Measurements from ENCODE around the gene TIMM13. TPM values are rescaled to one million over a fixed set of nuclear protein-coding genes. Genes with fewer than 3 reads are reported as not detected.
"Not testable (repeated sequence)": the region's sequence is repeated elsewhere in the genome, so short reads cannot be mapped to it uniquely, and the experiment has no call there.

Gene TIMM13
- total and polyA plus RNA-seq, 10 donors = 21.1 to 87.5 (median 44.6) TPM

DNA sequence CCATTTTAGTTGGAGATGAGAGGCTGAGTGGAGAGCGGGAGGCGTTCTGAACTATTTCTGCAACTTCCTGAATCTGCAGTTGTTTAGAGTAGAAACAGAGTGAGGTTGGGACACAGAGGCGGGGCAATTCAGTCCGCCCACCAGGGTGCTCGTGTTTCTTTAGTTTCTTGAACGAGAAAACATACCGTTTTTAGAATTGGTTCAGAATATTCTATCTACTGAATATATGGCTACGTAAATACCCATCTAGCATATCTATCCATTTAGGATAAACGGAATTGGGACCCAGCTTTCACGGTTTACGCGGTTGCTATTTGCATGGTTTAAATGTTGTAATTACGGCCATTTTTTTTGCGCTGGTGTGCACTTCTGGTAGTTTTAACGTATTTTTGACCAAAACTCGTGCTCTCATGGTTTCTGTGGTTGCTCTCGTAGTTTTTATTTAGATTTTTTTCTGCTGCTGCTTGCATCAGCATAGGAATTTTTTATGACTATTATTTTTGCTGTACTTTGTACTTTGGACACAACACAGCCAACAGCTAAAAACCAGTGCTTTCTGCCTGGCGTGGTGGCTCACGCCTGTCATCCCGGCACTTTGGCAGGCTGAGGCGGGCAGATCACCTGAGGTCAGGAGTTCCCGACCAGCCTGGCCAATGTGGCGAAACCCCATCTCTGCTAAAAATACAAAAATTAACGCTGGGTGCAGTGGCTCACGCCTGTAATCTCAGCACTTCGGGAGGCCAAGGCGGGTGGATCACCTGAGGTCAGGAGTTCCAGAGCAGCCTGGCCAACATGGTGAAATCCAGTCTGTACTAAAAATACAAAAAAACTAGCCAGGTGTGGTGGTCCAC is 32.7 kb downstream of the TIMM13 start:
- Histone ChIP-seq H3K4me1 (peaks cover 0 to 36% (median 15%) of the 10 kb centered on the region in 6 donors), H3K27me3 (replicated peaks in 1 of 7) (no peaks in the 10 kb centered on the region), H3K4me3 (peak overlapping the region in 4 of 8 donors; percentile 1 to 54 (median 16)), H3K36me3 (no peaks in the 10 kb centered on the region), H3K27ac (peak overlapping the region in 5 of 8 donors; percentile 25 to 79 (median 63)), H3K9me3 (peaks cover 0 to 3% (median 0%) of the 10 kb centered on the region in 8 donors)
- intact Hi-C loops (cut with DNase I; ENCODE audit: low total_unique reads) = loop anchor here (5.0 kb wide), 1 partner anchor 157 kb away; the partner anchor contains the start of genes PLEKHJ1 and SF3A2
- 31 to 49% (median 41%) methylated on average over 26 to 27 of the region's 27 CpGs for WGBS, 5 donors
- no peak for TF ChIP-seq POLR2AphosphoS5 (IDR thresholded peaks at IDR 0.05)
- TF ChIP-seq POLR2A (IDR thresholded peaks at IDR 0.05) = no peak
- TF ChIP-seq, protein P1, sequence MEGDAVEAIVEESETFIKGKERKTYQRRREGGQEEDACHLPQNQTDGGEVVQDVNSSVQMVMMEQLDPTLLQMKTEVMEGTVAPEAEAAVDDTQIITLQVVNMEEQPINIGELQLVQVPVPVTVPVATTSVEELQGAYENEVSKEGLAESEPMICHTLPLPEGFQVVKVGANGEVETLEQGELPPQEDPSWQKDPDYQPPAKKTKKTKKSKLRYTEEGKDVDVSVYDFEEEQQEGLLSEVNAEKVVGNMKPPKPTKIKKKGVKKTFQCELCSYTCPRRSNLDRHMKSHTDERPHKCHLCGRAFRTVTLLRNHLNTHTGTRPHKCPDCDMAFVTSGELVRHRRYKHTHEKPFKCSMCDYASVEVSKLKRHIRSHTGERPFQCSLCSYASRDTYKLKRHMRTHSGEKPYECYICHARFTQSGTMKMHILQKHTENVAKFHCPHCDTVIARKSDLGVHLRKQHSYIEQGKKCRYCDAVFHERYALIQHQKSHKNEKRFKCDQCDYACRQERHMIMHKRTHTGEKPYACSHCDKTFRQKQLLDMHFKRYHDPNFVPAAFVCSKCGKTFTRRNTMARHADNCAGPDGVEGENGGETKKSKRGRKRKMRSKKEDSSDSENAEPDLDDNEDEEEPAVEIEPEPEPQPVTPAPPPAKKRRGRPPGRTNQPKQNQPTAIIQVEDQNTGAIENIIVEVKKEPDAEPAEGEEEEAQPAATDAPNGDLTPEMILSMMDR (IDR thresholded peaks at IDR 0.05 in 8 of 11, conservative IDR thresholded peaks at IDR 0.05 in 3 of 11) = no peak
- DNase-seq = no peak

DNA sequence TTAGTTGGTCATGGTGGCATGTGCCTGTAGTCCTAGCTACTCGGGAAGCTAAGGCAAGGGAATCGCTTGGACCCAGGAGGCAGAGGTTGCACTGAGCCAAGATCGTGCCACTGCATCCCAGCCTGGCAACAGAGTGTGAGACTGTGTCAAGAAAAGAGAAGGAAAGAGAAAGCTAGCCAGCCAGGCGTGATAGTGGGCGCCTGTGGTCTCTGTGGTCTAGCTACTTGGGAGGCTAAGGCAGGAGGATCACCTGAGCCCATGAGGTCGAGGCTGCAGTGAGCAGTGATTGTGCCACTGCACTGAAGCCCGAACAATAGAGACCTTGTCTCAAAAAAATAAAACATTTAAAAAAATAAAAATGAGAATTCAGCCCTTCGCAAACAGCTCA is 33.3 kb downstream of the TIMM13 start:
- WGBS, 5 donors = 33 to 58% (median 42%) methylated on average over 8 of the region's 8 CpGs
- no peaks in the 10 kb centered on the region for H3K27me3 ChIP-seq (replicated peaks in 1 of 7)
- intact Hi-C loops (cut with DNase I; ENCODE audit: low total_unique reads) = loop anchor here (5.0 kb wide), 1 partner anchor 157 kb away; the partner anchor contains the start of genes PLEKHJ1 and SF3A2
- no peak for DNase-seq
- TF ChIP-seq POLR2A (IDR thresholded peaks at IDR 0.05) = no peak
- peak overlapping the region in 4 of 8 donors; percentile 1 to 54 (median 16) for H3K4me3 ChIP-seq
- H3K27ac ChIP-seq = peak overlapping the region in 5 of 8 donors; percentile 25 to 79 (median 63)
- peaks cover 0 to 3% (median 0%) of the 10 kb centered on the region in 8 donors for H3K9me3 ChIP-seq
- peaks cover 0 to 36% (median 15%) of the 10 kb centered on the region in 6 donors for H3K4me1 ChIP-seq
- no peaks in the 10 kb centered on the region for H3K36me3 ChIP-seq

DNA sequence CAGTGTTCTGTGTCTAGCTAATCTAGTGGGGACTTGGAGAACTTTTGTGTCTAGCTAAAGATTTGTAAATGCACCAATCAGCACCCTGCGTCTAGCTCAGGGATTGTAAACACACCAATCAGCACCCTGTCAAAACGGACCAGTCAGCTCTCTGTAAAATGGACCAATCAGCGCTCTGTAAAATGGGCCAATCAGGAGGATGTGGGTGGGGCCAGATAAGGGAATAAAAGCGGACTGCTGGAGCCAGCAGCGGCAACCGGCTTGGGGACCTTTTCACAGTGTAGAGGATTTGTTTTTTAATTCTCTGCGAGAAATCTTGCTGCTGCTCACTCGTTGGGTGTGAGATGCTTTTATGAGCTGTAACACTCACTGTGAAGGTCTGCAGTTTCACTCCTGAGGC is 34.5 kb downstream of the TIMM13 start:
- H3K4me1 ChIP-seq = peaks cover 0 to 36% (median 15%) of the 10 kb centered on the region in 6 donors
- not testable (repeated sequence) for H3K36me3 ChIP-seq; H3K4me3 ChIP-seq; H3K27me3 ChIP-seq (replicated peaks in 1 of 7); H3K27ac ChIP-seq; H3K9me3 ChIP-seq; DNase-seq
- WGBS, 5 donors = 72 to 80% (median 76%) methylated on average over 8 of the region's 8 CpGs
- intact Hi-C loops (cut with DNase I; ENCODE audit: low total_unique reads) = loop anchor here (5.0 kb wide), 1 partner anchor 156 kb away; the partner anchor contains the start of genes PLEKHJ1 and SF3A2

DNA sequence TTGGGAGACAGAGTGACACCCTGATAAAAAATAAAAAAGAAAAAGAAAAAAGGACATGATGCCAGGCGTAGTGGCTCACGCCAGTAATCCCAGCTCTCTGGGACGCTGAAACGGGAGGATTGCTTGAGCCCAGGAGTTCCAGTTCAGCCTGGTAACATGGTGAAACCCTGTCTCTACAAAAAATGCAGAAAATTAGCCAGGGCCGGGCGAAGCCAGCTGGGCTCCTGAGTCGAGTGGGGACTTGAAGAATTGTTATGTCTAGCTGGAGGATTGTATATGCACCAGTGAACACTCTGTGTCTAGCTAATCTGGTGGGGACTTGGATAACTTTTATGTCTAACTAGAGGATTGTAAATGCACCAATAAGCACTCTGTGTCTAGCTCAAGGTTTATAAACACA is 35.0 kb downstream of the TIMM13 start:
- Histone ChIP-seq H3K9me3 (peaks cover 0 to 3% (median 0%) of the 10 kb centered on the region in 8 donors), H3K4me1 (peaks cover 0 to 36% (median 15%) of the 10 kb centered on the region in 6 donors), H3K27me3 (replicated peaks in 1 of 7) (no peaks in the 10 kb centered on the region), H3K4me3 (no peak overlapping the region), H3K27ac (no peak overlapping the region), H3K36me3 (no peaks in the 10 kb centered on the region)
- TF ChIP-seq, protein P1 (IDR thresholded peaks at IDR 0.05 in 8 of 11, conservative IDR thresholded peaks at IDR 0.05 in 3 of 11) = no peak
- TF ChIP-seq POLR2AphosphoS5 (IDR thresholded peaks at IDR 0.05) = no peak
- TF ChIP-seq POLR2A (IDR thresholded peaks at IDR 0.05) = no peak
- intact Hi-C loops (cut with DNase I; ENCODE audit: low total_unique reads) = loop anchor here (5.0 kb wide), 1 partner anchor 155 kb away; the partner anchor contains the start of genes PLEKHJ1 and SF3A2
- no peak for DNase-seq
- WGBS, 5 donors = 63 to 83% (median 67%) methylated on average over 7 of the region's 7 CpGs

Measured in spleen (tissue), 11 donors.